ENCODE measurements around the gene ICOS. TPM values are rescaled to one million over a fixed set of nuclear protein-coding genes. Genes with fewer than 3 reads are reported as not detected.
"Not testable (repeated sequence)": the region's sequence is repeated elsewhere in the genome, so short reads cannot be mapped to it uniquely, and the experiment has no call there.

ICOS gene
- total and polyA plus RNA-seq, 5 experiments from 2014 or later = 7.5 to 36.1 (median 14.0) TPM

DNA sequence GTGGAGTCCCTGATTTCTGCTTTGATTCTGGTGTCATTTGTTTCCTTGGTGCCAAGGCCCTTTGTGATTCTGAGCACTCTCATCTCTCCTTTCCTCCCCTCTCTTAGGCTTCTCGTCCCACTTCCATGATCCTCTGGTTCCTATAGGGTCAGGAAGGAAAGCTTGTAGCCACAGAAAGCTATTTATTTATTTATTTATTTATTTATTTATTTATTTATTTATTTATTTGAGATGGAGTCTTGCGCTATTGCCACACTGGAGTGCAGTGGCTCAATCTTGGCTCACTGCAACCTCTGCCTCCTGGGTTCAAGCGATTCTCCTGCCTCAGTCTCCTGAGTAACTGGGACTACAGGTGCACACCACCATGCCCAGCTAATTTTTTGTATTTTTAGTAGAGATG lies 49.4 kb downstream of the ICOS start:
- POLR2A ChIA-PET = interaction anchor here (0.6 kb wide), 1 partner anchor 9 kb away, joined by 3 read pairs; no protein-coding TSS in a partner anchor
- ATAC-seq, H3K27me3 Mint-ChIP-seq, H3K9me3 Mint-ChIP-seq, H3K36me3 Mint-ChIP-seq, H3K27ac Mint-ChIP-seq, DNase-seq, H3K4me3 Mint-ChIP-seq: not testable (repeated sequence)
- peaks cover 5 to 17% (median 8%) of the 10 kb centered on the region in 4 donors for H3K4me1 Mint-ChIP-seq

DNA sequence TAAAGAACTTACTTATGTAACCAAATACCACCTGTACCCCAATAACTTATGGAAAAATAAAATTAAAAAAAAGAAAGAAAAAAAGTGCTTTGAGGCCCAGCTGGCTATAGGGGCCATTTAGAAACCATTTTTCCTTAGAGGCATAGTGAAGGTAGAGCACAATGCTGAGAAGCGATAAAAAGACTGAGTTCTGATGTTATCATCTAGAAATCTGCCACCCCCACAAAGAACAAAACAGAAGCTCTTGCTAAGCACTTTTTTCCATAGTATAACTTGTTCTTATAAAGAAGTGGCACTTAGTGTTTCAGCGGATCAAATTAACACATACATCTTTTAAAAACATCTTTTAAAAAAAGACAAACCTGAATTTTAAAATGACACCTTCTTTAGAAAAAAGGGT lies 51.4 kb downstream of the ICOS start:
- Mint-ChIP-seq H3K4me3 (no peak overlapping the region), H3K27me3 (no peaks in the 10 kb centered on the region), H3K4me1 (peaks cover 5 to 17% (median 8%) of the 10 kb centered on the region in 4 donors), H3K36me3 (no peaks in the 10 kb centered on the region), H3K27ac (peak overlapping the region in 1 of 10 donors; percentile 9), H3K9me3 (no peaks in the 10 kb centered on the region)
- POLR2A ChIA-PET = no interaction called here
- ATAC-seq (no peak), DNase-seq (no peak)

DNA sequence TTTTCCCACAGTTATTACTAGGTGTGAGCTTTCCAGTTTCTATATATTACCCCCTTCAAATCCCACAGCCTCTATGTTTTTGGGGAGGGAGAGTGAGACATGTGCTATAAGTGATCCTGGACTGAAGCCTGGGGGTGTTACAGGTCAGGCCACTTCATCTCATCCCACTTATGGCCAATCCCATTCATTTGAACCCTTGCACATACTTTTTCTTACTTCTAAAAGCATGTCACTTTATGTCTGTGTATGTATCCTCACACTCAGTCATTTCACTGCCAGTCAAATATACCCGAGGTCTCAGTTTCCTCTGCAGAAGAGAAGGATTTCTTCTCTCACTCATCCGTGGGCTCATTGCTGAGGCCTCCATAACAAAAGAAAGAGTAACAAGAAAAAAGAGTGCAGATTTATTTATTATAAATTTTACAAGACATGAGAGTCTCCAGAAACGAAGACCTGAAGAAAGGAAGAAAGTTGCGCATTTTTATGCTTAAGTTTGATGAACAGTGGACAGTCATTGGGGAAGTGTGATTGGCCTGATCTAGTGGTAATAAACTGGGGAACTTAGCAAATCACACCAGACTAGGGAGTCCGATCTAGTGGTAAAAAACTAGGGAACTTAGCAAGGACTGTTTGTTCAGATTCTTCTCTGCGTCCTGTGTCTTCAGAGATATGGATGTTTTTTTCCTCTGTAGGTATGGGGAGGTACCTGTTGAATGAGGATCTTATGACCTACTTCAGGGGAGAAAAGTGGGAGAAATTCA lies 52.1 kb downstream of the ICOS start:
- H3K36me3 Mint-ChIP-seq = no peaks in the 10 kb centered on the region

DNA sequence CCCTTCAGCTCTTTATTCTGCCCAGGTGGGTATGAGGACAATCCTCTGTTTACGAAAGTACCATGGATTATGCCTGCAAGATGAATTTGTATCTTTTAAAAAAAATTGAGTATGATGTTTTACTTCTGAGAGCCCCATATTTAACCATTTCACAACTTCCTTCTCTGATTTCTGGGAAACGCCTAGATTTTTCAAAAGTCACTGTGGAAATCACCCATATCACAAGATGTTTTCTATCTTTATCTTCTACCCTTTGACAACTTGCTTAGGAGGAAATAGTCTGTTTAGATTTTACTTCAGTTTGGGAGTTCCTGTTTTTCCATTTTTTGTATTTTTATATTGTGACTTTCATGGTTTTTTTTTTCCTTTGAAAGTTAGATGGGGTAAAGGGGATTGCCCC lies 53.0 kb downstream of the ICOS start:
- H3K27ac Mint-ChIP-seq = no peak overlapping the region
- ATAC-seq (no peak), DNase-seq (no peak)
- no peaks in the 10 kb centered on the region for H3K27me3 Mint-ChIP-seq
- peaks cover 5 to 21% (median 8%) of the 10 kb centered on the region in 4 donors for H3K4me1 Mint-ChIP-seq
- H3K4me3 Mint-ChIP-seq = no peak overlapping the region
- H3K36me3 Mint-ChIP-seq = no peaks in the 10 kb centered on the region
- POLR2A ChIA-PET = no interaction called here
- no peaks in the 10 kb centered on the region for H3K9me3 Mint-ChIP-seq

More for the DNA sequence above, 52.1 kb downstream of the ICOS start:
- POLR2A ChIA-PET = no interaction called here
- Mint-ChIP-seq H3K27ac (no peak overlapping the region), H3K4me1 (peaks cover 5 to 17% (median 8%) of the 10 kb centered on the region in 4 donors), H3K9me3 (no peaks in the 10 kb centered on the region), H3K27me3 (no peaks in the 10 kb centered on the region), H3K4me3 (no peak overlapping the region)
- no peak for ATAC-seq
- DNase-seq = no peak

DNA sequence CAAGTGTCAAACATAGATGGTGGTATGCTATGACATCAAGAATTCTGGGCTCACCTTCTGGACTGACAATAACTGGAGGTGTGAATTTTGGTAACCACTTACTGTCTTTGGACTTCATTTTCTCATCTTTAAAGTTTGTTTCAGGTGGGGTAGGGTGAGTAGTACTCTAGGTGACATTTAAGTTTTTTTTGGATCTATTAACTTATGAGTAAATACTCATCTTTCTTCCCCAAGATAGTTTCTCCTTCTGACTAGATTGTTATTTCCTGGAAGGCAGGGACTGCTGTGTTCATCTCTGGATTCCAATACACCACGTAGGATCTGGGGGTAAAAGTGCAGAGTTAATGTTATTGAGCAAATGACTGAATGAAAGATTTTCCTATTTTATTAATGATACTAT lies 55.9 kb downstream of the ICOS start:
- DNase-seq (no peak), ATAC-seq (no peak)
- Mint-ChIP-seq H3K27me3 (no peaks in the 10 kb centered on the region), H3K4me1 (peaks cover 5 to 22% (median 7%) of the 10 kb centered on the region in 4 donors), H3K36me3 (no peaks in the 10 kb centered on the region), H3K4me3 (no peak overlapping the region), H3K9me3 (no peaks in the 10 kb centered on the region), H3K27ac (no peak overlapping the region)
- POLR2A ChIA-PET = no interaction called here

DNA sequence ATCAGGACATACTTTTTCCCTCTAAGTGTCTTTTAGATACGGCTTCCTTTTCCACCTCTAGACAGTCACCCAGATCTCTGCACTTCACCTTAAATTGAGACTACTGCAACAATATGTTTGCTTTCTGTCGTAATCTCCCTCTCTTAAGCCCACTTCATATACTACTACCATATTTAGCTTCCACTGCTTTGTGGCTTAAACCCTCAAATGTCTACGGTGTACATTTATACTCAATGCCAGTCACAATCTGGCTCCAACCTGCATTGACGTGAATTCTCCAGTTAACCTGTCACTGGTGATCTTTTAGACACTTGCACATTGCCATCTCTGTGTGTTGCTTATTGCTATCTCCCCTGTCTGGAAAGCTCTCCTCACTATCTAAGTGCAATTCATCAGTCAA lies 56.4 kb downstream of the ICOS start:
- Mint-ChIP-seq H3K9me3 (no peaks in the 10 kb centered on the region), H3K4me3 (no peak overlapping the region), H3K4me1 (peaks cover 4 to 23% (median 7%) of the 10 kb centered on the region in 4 donors), H3K27ac (no peak overlapping the region), H3K27me3 (no peaks in the 10 kb centered on the region), H3K36me3 (no peaks in the 10 kb centered on the region)
- POLR2A ChIA-PET = no interaction called here
- ATAC-seq = no peak
- DNase-seq = no peak

DNA sequence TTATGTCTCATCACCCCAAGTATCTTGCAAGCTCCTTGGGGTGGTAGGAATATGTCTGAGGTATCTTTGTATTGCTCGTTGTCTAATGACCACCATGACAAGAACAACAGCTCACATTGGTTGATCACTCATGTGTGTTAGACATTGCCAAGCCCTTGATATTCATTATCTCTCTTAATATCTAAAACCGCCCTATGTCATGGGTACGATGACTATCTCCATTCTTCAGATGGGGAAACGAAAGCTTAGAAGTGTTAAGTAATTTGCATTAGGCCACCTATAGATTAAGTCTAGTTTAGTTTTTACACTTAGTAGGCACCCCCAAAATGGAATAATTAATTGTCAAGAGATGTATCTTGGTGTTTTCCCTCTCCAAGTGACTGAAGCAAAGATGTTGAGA lies 57.0 kb downstream of the ICOS start:
- peaks cover 1 to 26% (median 11%) of the 10 kb centered on the region in 4 donors for H3K4me1 Mint-ChIP-seq
- DNase-seq = no peak
- no peaks in the 10 kb centered on the region for H3K27me3 Mint-ChIP-seq
- H3K4me3 Mint-ChIP-seq = no peak overlapping the region
- ATAC-seq = no peak
- no peaks in the 10 kb centered on the region for H3K36me3 Mint-ChIP-seq
- POLR2A ChIA-PET = no interaction called here
- H3K27ac Mint-ChIP-seq = no peak overlapping the region
- H3K9me3 Mint-ChIP-seq = no peaks in the 10 kb centered on the region

DNA sequence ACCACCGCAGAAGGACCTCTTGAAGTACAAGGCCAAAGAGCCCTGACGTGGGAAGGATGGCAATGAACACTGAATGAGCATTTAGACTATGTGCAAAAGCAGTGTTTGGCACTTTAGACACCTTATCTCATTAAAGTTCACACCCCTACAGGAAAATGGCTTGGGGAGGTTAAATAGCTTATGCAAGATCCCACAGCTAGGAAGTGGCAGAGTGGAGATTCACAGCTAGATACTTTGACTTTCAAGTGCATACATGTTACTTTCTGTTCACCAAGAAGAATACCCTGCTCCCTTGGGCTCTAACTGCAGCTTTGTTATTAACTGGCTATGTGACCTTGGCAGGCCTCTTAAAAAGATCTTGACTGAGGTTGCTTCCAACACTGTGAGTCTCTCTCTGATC lies 58.2 kb downstream of the ICOS start:
- Mint-ChIP-seq H3K4me3 (no peak overlapping the region), H3K36me3 (no peaks in the 10 kb centered on the region), H3K4me1 (peaks cover under 1 to 32% (median 22%) of the 10 kb centered on the region in 4 donors), H3K27me3 (no peaks in the 10 kb centered on the region), H3K9me3 (no peaks in the 10 kb centered on the region), H3K27ac (no peak overlapping the region)
- no peak for DNase-seq
- ATAC-seq = no peak
- POLR2A ChIA-PET = no interaction called here

DNA sequence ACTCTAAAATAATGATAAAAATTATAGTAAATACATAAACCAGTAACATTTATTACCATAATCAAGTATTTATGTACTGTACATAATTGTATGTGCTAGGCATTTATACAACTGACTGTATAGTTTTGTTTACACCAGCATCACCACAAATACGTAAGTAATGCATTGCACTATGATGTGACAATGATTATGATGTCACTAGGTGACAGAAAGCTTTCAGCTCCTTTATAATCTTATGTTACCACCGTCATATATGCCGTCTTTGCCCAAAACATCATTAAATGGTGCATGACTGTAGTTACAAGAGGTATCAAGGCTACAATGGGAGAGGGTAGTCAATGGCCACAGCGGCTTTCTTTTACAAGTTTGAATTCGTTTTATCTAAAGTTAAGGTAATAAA lies 60.1 kb downstream of the ICOS start:
- Mint-ChIP-seq H3K27me3 (no peaks in the 10 kb centered on the region), H3K4me1 (peaks cover 10 to 47% (median 39%) of the 10 kb centered on the region in 4 donors), H3K9me3 (peaks cover 0 to 5% (median 0%) of the 10 kb centered on the region in 9 donors), H3K36me3 (peaks cover 0 to 1% (median 0%) of the 10 kb centered on the region in 3 donors), H3K4me3 (no peak overlapping the region), H3K27ac (no peak overlapping the region)
- DNase-seq (no peak), ATAC-seq (no peak)
- POLR2A ChIA-PET = no interaction called here

DNA sequence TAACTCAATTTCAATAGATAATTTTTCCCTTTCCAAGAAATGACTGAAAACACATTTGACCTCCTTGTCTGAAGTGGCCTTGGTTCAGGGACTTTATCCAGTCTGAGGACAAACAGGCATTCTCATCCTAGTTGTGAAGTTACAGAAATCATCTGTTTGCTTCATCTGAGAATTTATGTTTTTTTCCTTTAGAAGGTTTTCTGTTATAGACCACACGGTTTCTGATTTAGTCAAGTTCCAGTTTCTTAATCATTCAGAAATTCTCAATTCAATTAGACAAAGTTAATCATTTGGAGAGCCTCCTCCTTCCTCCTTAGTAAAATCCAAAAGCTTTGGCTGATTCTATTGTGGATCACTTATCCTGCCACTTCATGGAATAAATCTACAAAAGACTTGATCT lies 60.9 kb downstream of the ICOS start:
- DNase-seq (no peak), ATAC-seq (no peak)
- Mint-ChIP-seq H3K27ac (no peak overlapping the region), H3K4me1 (peaks cover 10 to 51% (median 47%) of the 10 kb centered on the region in 4 donors), H3K4me3 (no peak overlapping the region), H3K27me3 (no peaks in the 10 kb centered on the region), H3K36me3 (peaks cover 0 to 6% (median 0%) of the 10 kb centered on the region in 3 donors), H3K9me3 (peaks cover 0 to 5% (median 0%) of the 10 kb centered on the region in 9 donors)
- POLR2A ChIA-PET = no interaction called here

DNA sequence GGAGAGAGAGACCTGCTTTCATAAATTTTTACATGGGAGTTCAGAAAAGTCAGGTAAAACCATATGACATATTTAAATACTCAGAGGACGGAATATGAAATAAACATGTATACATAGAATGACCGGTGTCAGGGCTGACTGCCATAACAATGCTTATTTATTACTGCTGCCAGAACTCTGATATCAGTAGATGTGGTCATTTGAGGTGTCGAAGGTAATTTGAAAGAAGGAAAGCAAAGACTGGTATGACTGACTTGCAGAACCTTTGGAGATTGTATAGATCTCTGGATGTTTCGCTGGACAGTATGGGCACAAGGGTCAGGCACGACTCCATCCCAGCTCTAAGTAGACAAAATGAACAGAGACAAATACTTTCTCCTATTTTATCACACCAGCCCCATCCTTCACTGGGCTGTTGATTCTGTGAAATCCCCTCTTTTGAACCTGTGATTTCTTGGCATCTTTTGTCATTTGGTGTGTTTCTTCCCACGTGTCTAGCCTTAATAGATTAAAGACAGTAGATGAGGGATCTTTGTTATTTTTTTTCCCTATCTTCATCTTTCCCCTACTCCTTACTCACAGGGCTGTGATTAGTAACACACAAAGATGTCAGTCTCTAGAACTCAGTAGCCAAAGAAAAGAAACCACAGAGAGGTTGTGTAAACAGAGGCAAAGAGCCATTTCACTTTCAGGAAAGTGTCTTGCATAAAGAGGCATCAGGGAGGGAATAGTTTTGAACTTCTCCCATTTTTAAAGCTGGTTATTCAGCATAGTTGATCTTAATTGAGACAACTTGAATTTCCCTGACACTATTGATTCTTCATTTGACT lies 61.6 kb downstream of the ICOS start:
- H3K36me3 Mint-ChIP-seq = peaks cover 0 to 6% (median 0%) of the 10 kb centered on the region in 3 donors
- H3K27me3 Mint-ChIP-seq = no peaks in the 10 kb centered on the region
- peak overlapping the region in 3 of 10 donors; percentile 2 to 22 (median 15) for H3K27ac Mint-ChIP-seq
- peak overlapping the region in 1 of 10 donors; percentile 11 for H3K4me3 Mint-ChIP-seq
- peaks cover 10 to 54% (median 51%) of the 10 kb centered on the region in 4 donors for H3K4me1 Mint-ChIP-seq
- no peak for DNase-seq
- ATAC-seq = no peak
- H3K9me3 Mint-ChIP-seq = peaks cover 0 to 5% (median 0%) of the 10 kb centered on the region in 9 donors
- POLR2A ChIA-PET = no interaction called here

DNA sequence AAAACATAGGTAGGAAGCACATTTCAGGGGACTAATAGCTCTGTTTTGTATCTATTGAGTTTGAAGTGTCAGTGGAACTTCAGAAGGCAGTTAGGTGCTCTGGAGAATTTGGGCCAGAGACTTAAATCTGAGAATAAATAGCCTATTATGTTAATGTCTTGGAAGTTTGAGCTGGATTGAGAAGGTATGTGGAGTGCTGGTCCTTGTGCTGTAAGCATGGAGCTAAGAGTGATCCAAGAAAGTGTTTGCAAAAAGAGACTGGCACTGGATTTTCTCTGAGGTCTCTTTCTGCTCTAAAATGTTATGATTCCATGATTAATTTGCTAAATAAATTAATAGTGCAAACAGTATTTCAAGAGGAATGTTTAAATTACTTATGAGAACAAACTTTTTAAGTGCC lies 63.3 kb downstream of the ICOS start:
- POLR2A ChIA-PET = interaction anchor here (1.0 to 1.3 kb wide), 2 partner anchors 62 to 233 kb away, joined by 3 to 4 read pairs; partner anchors contain the start of gene ICOS
- no peak for DNase-seq
- ATAC-seq = no peak
- H3K4me3 Mint-ChIP-seq = peak overlapping the region in 7 of 10 donors; percentile 5 to 77 (median 53)
- peaks cover 0 to 5% (median 0%) of the 10 kb centered on the region in 9 donors for H3K9me3 Mint-ChIP-seq
- H3K27ac Mint-ChIP-seq = peak overlapping the region in 6 of 10 donors; percentile 14 to 67 (median 46)
- H3K36me3 Mint-ChIP-seq = peaks cover 0 to 6% (median 0%) of the 10 kb centered on the region in 3 donors
- no peaks in the 10 kb centered on the region for H3K27me3 Mint-ChIP-seq
- peaks cover 18 to 70% (median 58%) of the 10 kb centered on the region in 4 donors for H3K4me1 Mint-ChIP-seq

DNA sequence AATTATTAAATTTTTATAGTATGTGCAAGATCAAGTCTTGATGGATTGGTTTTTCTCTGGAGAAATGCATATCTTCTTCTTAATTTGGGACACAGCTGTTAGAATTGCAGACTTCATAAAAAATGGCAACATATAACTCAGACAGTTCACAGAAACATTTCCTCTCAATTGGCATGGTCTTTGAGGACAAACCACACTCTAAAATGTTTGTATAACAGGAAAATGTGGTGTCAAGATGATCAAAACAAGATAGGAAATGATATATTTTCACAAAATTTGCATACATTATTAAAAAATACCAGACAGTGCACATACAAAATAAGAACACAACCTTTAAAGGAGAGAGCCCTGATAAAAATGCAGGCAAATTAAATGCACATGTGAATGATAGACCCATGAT lies 63.9 kb downstream of the ICOS start:
- H3K36me3 Mint-ChIP-seq = peaks cover 0 to 6% (median 0%) of the 10 kb centered on the region in 3 donors
- peaks cover 21 to 74% (median 61%) of the 10 kb centered on the region in 4 donors for H3K4me1 Mint-ChIP-seq
- peak overlapping the region; percentile 1 to 77 (median 54) for H3K4me3 Mint-ChIP-seq
- H3K27ac Mint-ChIP-seq = peak overlapping the region in 8 of 10 donors; percentile 1 to 67 (median 34)
- POLR2A ChIA-PET = interaction anchor here (1.0 to 1.3 kb wide), 2 partner anchors 63 to 234 kb away, joined by 3 to 4 read pairs; partner anchors contain the start of gene ICOS
- H3K27me3 Mint-ChIP-seq = no peaks in the 10 kb centered on the region
- DNase-seq (peak in 2 of 10 donors; percentile 14 to 34), ATAC-seq (peak; percentile 42 to 56)
- peaks cover 0 to 5% (median 0%) of the 10 kb centered on the region in 9 donors for H3K9me3 Mint-ChIP-seq
